Right atrium auricular region (tissue), 2 donors: ENCODE measurements around the gene DCHS2. TPM values are rescaled to one million over a fixed set of nuclear protein-coding genes. Genes with fewer than 3 reads are reported as not detected.

Source experiments
- DNase-seq: peaks from one replicate; pipeline ENCODE4 v3.0.0-alpha.2; 2019; ENCODE audit warnings: low spot score
- H3K27ac ChIP-seq, 2 donors: fragments of 200-600 bp; sonication (generic); 1 replicate in 1 of 2; 2 replicates in 1 of 2; pipeline ENCODE4 v1.5.1; 2016 to 2019
- H3K27me3 ChIP-seq, 2 donors: fragments of 200-600 bp; sonication (generic); one replicate each; pipeline versions ENCODE4 v1.5.1 to v1.6.0; 2017 to 2019
- H3K36me3 ChIP-seq: fragments of 200-600 bp; sonication (generic); one replicate; pipeline ENCODE4 v1.5.1; 2016
- H3K4me1 ChIP-seq, 2 donors: fragments of 200-600 bp; sonication (generic); one replicate each; pipeline versions ENCODE4 v1.5.1 to v1.6.0; 2017 to 2019
- H3K4me3 ChIP-seq, 2 donors: fragments of 200-600 bp; sonication (generic); 1 replicate in 1 of 2; 2 replicates in 1 of 2; pipeline ENCODE4 v1.5.1; 2017 to 2019; ENCODE audit warnings: mild to moderate bottlenecking in 1 of 2, moderate library complexity in 1 of 2
- H3K9me3 ChIP-seq, 2 donors: fragments of 200-600 bp; sonication (generic); one replicate each; pipeline ENCODE4 v1.5.1; 2019
- total RNA-seq, 2 donors: library from RNA; depleted of rRNA; stranded (reverse); fragments of >200 nt; gene quantifications; one replicate each; pipeline ENCODE4 v1.1.0, GENCODE V29; 2016
- TF ChIP-seq, protein P1 (sequence below), 2 donors: fragments of 200-600 bp; sonication (generic); IDR thresholded peaks; one replicate each; pipeline ENCODE4 v1.5.1; 2019; ENCODE audit warnings: antibody characterized with exemption in 2 of 2

DCHS2 gene
- total RNA-seq, 2 donors from 2014 or later: 0.04 TPM; not detected in 1

DNA sequence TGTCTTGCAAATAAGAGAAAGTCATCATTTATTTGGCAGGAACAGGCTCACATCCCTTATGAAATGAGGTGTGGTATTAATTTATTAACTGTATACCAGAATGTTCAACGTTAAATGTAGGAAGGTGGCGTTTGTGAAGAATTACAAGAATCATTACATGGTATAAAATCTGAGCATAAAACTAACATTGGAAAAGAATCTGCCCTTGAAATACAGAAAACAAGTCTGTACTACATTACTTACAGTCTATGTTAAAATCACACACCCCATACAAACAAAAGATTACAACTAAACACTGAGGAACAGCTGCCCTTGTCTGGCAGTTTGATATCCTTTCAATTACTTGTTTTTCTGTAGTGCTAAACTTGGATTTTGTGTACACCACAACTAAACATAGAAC lies 131.1 kb downstream of the DCHS2 start:
- H3K27ac ChIP-seq: no peak overlapping the region
- H3K4me1 ChIP-seq: no peaks in the 10 kb centered on the region
- no peaks in the 10 kb centered on the region for H3K9me3 ChIP-seq
- H3K27me3 ChIP-seq: no peaks in the 10 kb centered on the region
- H3K36me3 ChIP-seq: no peaks in the 10 kb centered on the region
- TF ChIP-seq, protein P1, sequence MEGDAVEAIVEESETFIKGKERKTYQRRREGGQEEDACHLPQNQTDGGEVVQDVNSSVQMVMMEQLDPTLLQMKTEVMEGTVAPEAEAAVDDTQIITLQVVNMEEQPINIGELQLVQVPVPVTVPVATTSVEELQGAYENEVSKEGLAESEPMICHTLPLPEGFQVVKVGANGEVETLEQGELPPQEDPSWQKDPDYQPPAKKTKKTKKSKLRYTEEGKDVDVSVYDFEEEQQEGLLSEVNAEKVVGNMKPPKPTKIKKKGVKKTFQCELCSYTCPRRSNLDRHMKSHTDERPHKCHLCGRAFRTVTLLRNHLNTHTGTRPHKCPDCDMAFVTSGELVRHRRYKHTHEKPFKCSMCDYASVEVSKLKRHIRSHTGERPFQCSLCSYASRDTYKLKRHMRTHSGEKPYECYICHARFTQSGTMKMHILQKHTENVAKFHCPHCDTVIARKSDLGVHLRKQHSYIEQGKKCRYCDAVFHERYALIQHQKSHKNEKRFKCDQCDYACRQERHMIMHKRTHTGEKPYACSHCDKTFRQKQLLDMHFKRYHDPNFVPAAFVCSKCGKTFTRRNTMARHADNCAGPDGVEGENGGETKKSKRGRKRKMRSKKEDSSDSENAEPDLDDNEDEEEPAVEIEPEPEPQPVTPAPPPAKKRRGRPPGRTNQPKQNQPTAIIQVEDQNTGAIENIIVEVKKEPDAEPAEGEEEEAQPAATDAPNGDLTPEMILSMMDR (IDR thresholded peaks at IDR 0.05): no peak
- DNase-seq: no peak
- H3K4me3 ChIP-seq: no peak overlapping the region

DNA sequence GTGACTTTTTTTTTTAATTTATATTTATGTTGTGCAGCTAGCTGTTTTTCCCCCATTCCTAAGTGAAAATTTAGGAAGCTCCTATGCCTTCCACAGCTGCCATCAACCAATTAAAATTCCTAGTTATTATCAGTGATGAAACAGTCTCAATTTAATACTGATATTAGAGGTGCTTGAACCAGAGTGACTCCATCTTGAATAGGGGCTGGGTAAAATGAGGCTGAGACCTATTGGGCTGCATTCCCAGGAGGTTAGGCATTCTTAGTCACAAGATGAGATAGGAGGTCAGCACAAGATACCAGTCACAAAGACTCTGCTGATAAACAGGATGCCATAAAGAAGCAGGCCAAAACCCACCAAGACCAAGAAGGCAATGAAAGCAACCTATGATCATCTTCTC lies 136.7 kb downstream of the DCHS2 start:
- Histone ChIP-seq H3K36me3 (no peaks in the 10 kb centered on the region), H3K27me3 (no peaks in the 10 kb centered on the region), H3K27ac (no peak overlapping the region), H3K9me3 (no peaks in the 10 kb centered on the region), H3K4me1 (no peaks in the 10 kb centered on the region), H3K4me3 (no peak overlapping the region)
- DNase-seq: no peak
- TF ChIP-seq, protein P1 (IDR thresholded peaks at IDR 0.05): no peak

DNA sequence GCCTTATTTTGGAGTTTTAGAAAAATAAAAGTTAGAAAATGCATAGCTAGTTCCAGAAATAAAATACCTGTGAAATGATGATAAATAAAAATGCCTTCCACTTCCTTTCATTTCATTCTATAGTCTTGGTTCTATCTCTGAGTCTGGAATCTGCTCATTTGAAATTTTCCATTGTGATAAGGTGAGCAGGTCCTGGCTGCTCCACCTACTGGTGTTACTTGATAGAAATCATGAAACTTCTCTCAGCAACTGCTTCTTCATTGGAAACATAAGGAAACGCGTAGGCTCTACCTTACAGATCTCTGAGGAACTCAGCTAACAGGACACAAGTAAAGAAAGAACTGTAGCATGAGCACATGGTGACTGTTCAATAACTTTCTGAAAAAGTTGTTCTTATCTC lies 141.8 kb downstream of the DCHS2 start:
- Histone ChIP-seq H3K36me3 (no peaks in the 10 kb centered on the region), H3K4me1 (no peaks in the 10 kb centered on the region), H3K27me3 (no peaks in the 10 kb centered on the region), H3K27ac (no peak overlapping the region), H3K4me3 (no peak overlapping the region), H3K9me3 (no peaks in the 10 kb centered on the region)
- TF ChIP-seq, protein P1 (IDR thresholded peaks at IDR 0.05): no peak
- no peak for DNase-seq

DNA sequence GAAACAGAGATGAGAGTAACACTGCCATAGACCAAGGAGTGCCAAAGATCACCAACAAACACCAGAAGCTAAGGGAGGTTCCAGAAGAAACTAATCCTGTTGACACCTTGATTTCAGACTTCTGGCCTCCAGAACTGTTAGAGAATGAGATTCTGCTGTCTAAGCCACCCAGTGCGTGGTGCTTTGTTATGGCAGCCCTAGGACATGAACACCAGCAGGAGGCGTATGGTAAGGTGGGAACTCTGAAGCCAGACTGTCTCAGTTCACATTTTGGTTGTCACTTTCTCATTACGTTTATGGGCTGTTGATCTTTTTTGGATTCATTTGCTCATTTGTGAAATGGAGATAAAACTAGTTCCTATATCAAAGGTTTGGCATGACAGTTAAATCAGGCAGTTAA lies 142.9 kb downstream of the DCHS2 start:
- no peak for DNase-seq
- H3K27me3 ChIP-seq: no peaks in the 10 kb centered on the region
- H3K4me3 ChIP-seq: no peak overlapping the region
- no peaks in the 10 kb centered on the region for H3K4me1 ChIP-seq
- no peaks in the 10 kb centered on the region for H3K9me3 ChIP-seq
- no peak overlapping the region for H3K27ac ChIP-seq
- TF ChIP-seq, protein P1 (IDR thresholded peaks at IDR 0.05): no peak
- no peaks in the 10 kb centered on the region for H3K36me3 ChIP-seq

DNA sequence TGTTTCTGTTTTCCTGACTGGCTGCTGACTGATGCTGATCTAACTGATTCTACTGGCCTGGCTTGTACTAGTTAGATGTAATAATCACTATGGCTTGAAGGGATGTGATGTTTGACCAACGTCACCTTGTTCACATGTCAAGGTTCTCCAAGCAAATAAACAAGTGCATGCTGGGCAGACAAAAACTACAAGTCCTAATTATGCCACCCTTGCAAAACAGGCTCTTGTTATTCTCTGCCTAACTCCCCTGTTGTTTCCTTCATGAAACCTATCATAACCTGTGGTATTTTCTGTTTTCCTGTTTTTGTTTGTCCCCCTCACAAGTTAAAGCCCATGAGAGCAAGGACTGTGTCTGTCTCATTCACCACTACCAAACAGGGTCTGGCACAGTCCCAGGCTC lies 146.2 kb downstream of the DCHS2 start:
- no peak overlapping the region for H3K4me3 ChIP-seq
- H3K9me3 ChIP-seq: no peaks in the 10 kb centered on the region
- H3K27ac ChIP-seq: no peak overlapping the region
- no peaks in the 10 kb centered on the region for H3K4me1 ChIP-seq
- no peaks in the 10 kb centered on the region for H3K27me3 ChIP-seq
- no peaks in the 10 kb centered on the region for H3K36me3 ChIP-seq
- no peak for DNase-seq
- TF ChIP-seq, protein P1 (IDR thresholded peaks at IDR 0.05): no peak

DNA sequence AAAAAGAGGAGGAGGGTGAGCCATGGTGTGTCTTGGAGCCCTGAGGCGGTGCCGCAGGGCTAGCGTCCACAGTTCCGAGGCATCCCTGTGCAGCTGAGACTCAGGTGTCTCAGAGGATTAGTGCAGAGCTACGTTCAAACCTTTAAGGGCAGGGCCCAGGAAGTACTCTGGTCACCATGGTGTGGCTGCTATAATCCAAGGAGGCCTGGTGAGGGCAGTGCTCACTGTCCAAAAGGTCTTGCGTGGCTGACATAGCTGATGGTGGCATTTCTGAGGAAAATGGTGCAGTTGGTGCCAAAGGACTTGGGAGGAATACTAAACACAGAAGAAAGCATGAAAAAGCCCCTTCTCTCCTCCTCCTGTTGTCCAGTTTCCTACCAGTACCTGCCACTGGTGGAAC lies 146.9 kb downstream of the DCHS2 start:
- Histone ChIP-seq H3K27me3 (no peaks in the 10 kb centered on the region), H3K4me3 (no peak overlapping the region), H3K27ac (no peak overlapping the region), H3K9me3 (no peaks in the 10 kb centered on the region), H3K36me3 (no peaks in the 10 kb centered on the region), H3K4me1 (no peaks in the 10 kb centered on the region)
- no peak for DNase-seq
- TF ChIP-seq, protein P1 (IDR thresholded peaks at IDR 0.05): no peak
